ENCODE data around the gene INTS12. TPM values are rescaled to one million over a fixed set of nuclear protein-coding genes. Genes with fewer than 3 reads are reported as not detected.

Gene INTS12
- total and polyA plus RNA-seq, 10 of the 15 experiments (the other 5 are each of a cell fraction or from before 2014, with no cell fraction given), result 24.2 to 52.4 (median 37.3) TPM

DNA sequence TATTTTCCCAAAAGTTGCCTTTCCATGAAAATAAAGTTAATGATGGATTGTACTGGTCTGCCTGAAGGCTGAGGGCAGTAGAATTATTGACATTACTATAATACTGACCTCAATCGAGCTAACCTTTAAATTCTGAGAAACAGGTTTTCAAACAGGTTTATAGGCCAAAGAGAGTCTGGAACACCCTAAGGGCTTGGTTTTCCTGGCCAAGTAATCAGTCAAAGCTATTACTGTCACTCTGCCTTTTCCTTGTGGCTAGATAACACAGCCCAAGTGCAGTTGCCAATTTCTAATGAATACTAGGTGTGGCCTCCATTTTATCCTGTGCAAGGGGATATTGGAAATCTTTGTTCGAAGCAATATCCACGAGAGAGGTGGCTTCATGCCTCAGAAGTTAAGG, 75.2 kb downstream of the INTS12 start:
- intact Hi-C loops (cut with micrococcal nuclease; ENCODE audit: unreplicated experiment), result loop anchor here (5.0 kb wide), 1 partner anchor 41 kb away; no protein-coding TSS in a partner anchor
- H3K4me3 ChIP-seq, result no peak overlapping the region
- no TSS peak for BruUV-seq (replicated peaks)
- no peak overlapping the region; the same call in 1 of the 2 replicates for H2AFZ ChIP-seq (ENCODE audit: control insufficient read depth, low read depth, low read length)
- TF ChIP-seq, protein P1, sequence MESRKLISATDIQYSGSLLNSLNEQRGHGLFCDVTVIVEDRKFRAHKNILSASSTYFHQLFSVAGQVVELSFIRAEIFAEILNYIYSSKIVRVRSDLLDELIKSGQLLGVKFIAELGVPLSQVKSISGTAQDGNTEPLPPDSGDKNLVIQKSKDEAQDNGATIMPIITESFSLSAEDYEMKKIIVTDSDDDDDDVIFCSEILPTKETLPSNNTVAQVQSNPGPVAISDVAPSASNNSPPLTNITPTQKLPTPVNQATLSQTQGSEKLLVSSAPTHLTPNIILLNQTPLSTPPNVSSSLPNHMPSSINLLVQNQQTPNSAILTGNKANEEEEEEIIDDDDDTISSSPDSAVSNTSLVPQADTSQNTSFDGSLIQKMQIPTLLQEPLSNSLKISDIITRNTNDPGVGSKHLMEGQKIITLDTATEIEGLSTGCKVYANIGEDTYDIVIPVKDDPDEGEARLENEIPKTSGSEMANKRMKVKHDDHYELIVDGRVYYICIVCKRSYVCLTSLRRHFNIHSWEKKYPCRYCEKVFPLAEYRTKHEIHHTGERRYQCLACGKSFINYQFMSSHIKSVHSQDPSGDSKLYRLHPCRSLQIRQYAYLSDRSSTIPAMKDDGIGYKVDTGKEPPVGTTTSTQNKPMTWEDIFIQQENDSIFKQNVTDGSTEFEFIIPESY (IDR thresholded peaks at IDR 0.05), result no peak
- no peak for TF ChIP-seq FOXM1 (IDR thresholded peaks at IDR 0.05; ENCODE audit: low read depth, low read length)
- TF ChIP-seq MTA3 (IDR thresholded peaks at IDR 0.05; ENCODE audit: borderline replicate concordance, low read length), result no peak
- no peak for TF ChIP-seq MEF2B (IDR thresholded peaks at IDR 0.05; ENCODE audit: partially characterized antibody, poor library complexity, severe bottlenecking)
- no peak for TF ChIP-seq SIN3A (IDR thresholded peaks at IDR 0.05; ENCODE audit: low read depth, low read length)
- no peak for TF ChIP-seq HCFC1 (IDR thresholded peaks at IDR 0.05; ENCODE audit: low read length)
- TF ChIP-seq TBL1XR1 (IDR thresholded peaks at IDR 0.05; ENCODE audit: low read depth, low read length), result no peak
- no peak for TF ChIP-seq NBN (IDR thresholded peaks at IDR 0.05)
- no peak for TF ChIP-seq RUNX3 (IDR thresholded peaks at IDR 0.05; ENCODE audit: low read length)
- TF ChIP-seq SKIL (IDR thresholded peaks at IDR 0.05; ENCODE audit: low read depth, poor library complexity, severe bottlenecking), result no peak
- TF ChIP-seq ZNF622 (IDR thresholded peaks at IDR 0.05), result no peak
- TF ChIP-seq TAF1 (IDR thresholded peaks at IDR 0.05; ENCODE audit: borderline replicate concordance, low read depth, low read length), result no peak
- no peak for TF ChIP-seq PAX5 (IDR thresholded peaks at IDR 0.05; ENCODE audit: borderline replicate concordance, low read depth, low read length)
- no peak for TF ChIP-seq CBFB (IDR thresholded peaks at IDR 0.05; ENCODE audit: low read depth)
- TF ChIP-seq, protein P2, sequence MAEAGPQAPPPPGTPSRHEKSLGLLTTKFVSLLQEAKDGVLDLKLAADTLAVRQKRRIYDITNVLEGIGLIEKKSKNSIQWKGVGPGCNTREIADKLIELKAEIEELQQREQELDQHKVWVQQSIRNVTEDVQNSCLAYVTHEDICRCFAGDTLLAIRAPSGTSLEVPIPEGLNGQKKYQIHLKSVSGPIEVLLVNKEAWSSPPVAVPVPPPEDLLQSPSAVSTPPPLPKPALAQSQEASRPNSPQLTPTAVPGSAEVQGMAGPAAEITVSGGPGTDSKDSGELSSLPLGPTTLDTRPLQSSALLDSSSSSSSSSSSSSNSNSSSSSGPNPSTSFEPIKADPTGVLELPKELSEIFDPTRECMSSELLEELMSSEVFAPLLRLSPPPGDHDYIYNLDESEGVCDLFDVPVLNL (IDR thresholded peaks at IDR 0.05; ENCODE audit: low read depth, low read length), result no peak
- TF ChIP-seq DPF2 (IDR thresholded peaks at IDR 0.05), result no peak
- TF ChIP-seq POLR2AphosphoS2 (IDR thresholded peaks at IDR 0.05; ENCODE audit: low read depth, low read length), result no peak
- no peak for TF ChIP-seq SMAD5 (IDR thresholded peaks at IDR 0.05; ENCODE audit: low read depth)
- no peaks in the 10 kb centered on the region for H3K36me3 ChIP-seq (ENCODE audit: control insufficient read depth in 2 of 2, insufficient read depth in 2 of 2, low read length in 1 of 2)
- no peaks in the 10 kb centered on the region for H3K9me3 ChIP-seq (replicated peaks; ENCODE audit: control insufficient read depth, insufficient read depth, low read length)
- 32% methylated on average over 3 of the region's 3 CpGs for WGBS (ENCODE audit: insufficient coverage, insufficient replicate concordance, low lambda C conversion rate, missing lambda C conversion rate)
- no peak overlapping the region for H3K4me2 ChIP-seq (ENCODE audit: control insufficient read depth, insufficient read depth)
- CTCF ChIA-PET, result interaction anchor here (0.6 to 5.4 kb wide), 7 partner anchors 27 to 159 kb away, joined by 3 to 32 read pairs (median 5); partner anchors contain the start of gene PPA2
- no peaks in the 10 kb centered on the region for H3K79me2 ChIP-seq (ENCODE audit: control insufficient read depth, insufficient read depth, low read length)
- H3K4me1 ChIP-seq (ENCODE audit: control insufficient read depth, insufficient read depth, low read length), result peaks cover 15% of the 10 kb centered on the region
- H3K9ac ChIP-seq (ENCODE audit: control insufficient read depth, insufficient read depth, low read length), result no peak overlapping the region
- POLR2A ChIA-PET, result interaction anchor here (0.7 to 1.4 kb wide), 3 partner anchors 10 to 127 kb away, joined by 3 to 7 read pairs (median 3); no protein-coding TSS in a partner anchor
- RAD21 ChIA-PET (ENCODE audit: unreplicated experiment), result interaction anchor here (0.8 to 4.2 kb wide), 8 partner anchors 27 to 112 kb away, joined by 3 to 23 read pairs (median 6); no protein-coding TSS in a partner anchor
- DNase-seq (ENCODE audit: low read depth, low spot score) (no peak), FAIRE-seq (no peak), ATAC-seq (no peak)
- no peaks in the 10 kb centered on the region for H3K27me3 ChIP-seq (replicated peaks in 1 of 2; ENCODE audit: control insufficient read depth in 2 of 2, insufficient read depth in 2 of 2, low read length in 1 of 2)
- no peaks in the 10 kb centered on the region for H4K20me1 ChIP-seq (ENCODE audit: control insufficient read depth, insufficient read depth)
- SMC1A ChIA-PET (ENCODE audit: uncharacterized antibody, unreplicated experiment), result interaction anchor here (0.7 to 10.6 kb wide), 11 partner anchors 11 to 112 kb away, joined by 3 to 130 read pairs (median 13); no protein-coding TSS in a partner anchor
- H3K27ac ChIP-seq (ENCODE audit: control insufficient read depth, insufficient read depth), result no peak overlapping the region
- in situ Hi-C loops (cut with MboI), result no loop called here
